GM12878 (cell line): ENCODE results near the gene SLC29A1. TPM values are rescaled to one million over a fixed set of nuclear protein-coding genes. Genes with fewer than 3 reads are reported as not detected.
A peak's percentile ranks its signal among the peaks of the same experiment; 100 is the strongest.

Source experiments
- ATAC-seq: fragments of 200-7000 bp; cut with Tn5 transposase; 3 replicates; pipeline ENCODE4 v1.9.1; 2020; ENCODE audit warnings: mild to moderate bottlenecking, moderate library complexity
- BruUV-seq: library from RNA; stranded (reverse); fragments of 400-500 nt; replicated peaks from 2 replicates; lab custom pipeline; 2021; lab: Mats Ljungman, UMichigan
- CTCF ChIA-PET: fragments of 300-600 bp; sonication (Branson Sonifier 250); formaldehyde crosslinking; extraction: SDS; loops from one replicate; lab custom pipeline; 2021; ENCODE audit warnings: inconsistent platforms; lab: Yijun Ruan, JAX
- POLR2A ChIA-PET: fragments of 350-600 bp; formaldehyde crosslinking; extraction: SDS; loops from one replicate; lab custom pipeline; 2021; ENCODE audit warnings: inconsistent platforms; lab: Charles Lee
- RAD21 ChIA-PET: fragments of 300-600 bp; sonication (Branson Sonifier 250); formaldehyde crosslinking; loops from one replicate; lab custom pipeline; 2023; ENCODE audit warnings: antibody characterized with exemption; ENCODE audit not compliant: unreplicated experiment; lab: Charles Lee
- SMC1A ChIA-PET: fragments of 300-600 bp; sonication (Branson Sonifier 250); formaldehyde crosslinking; loops from one replicate; lab custom pipeline; 2023; ENCODE audit not compliant: unreplicated experiment, uncharacterized antibody; lab: Charles Lee
- DNase-seq: peaks from one replicate; pipeline ENCODE4 v3.0.0-alpha.2; 2011; ENCODE audit warnings: low read depth, low spot score
- FAIRE-seq: peaks from 3 replicates; lab custom pipeline; 2011; peaks lifted over from hg19 to GRCh38; lab: Jason Lieb, UNC
- H2AFZ ChIP-seq: 2 replicates; pipeline ENCODE4 v1.6.0; 2011; ENCODE audit warnings: low read depth, low read length, control low read depth; ENCODE audit not compliant: control insufficient read depth
- H3K27ac ChIP-seq: 2 replicates; pipeline ENCODE4 v1.5.1; 2011; ENCODE audit warnings: control low read depth; ENCODE audit not compliant: control insufficient read depth, insufficient read depth
- H3K27me3 ChIP-seq, 2 experiments: replicated peaks in 1 of 2; 2 replicates each; pipeline versions ENCODE4 v1.6.0 to v1.6.1; 2011; ENCODE audit warnings: low read length in 1 of 2; ENCODE audit not compliant: control insufficient read depth in 2 of 2, insufficient read depth in 2 of 2
- H3K36me3 ChIP-seq, 2 experiments: 2 replicates each; pipeline ENCODE4 v1.5.1; 2011; ENCODE audit warnings: low read length in 1 of 2; ENCODE audit not compliant: control insufficient read depth in 2 of 2, insufficient read depth in 2 of 2
- H3K4me1 ChIP-seq: 2 replicates; pipeline ENCODE4 v1.6.1; 2011; ENCODE audit warnings: mild to moderate bottlenecking, low read length, moderate library complexity, mixed read lengths; ENCODE audit not compliant: control insufficient read depth, insufficient read depth
- H3K4me2 ChIP-seq: 2 replicates; pipeline ENCODE4 v1.6.0; 2011; ENCODE audit warnings: control low read depth; ENCODE audit not compliant: control insufficient read depth, insufficient read depth
- H3K4me3 ChIP-seq: fragments of 200-600 bp; sonication (generic); 2 replicates; pipeline ENCODE4 v1.5.1; 2016
- H3K79me2 ChIP-seq: 2 replicates; pipeline ENCODE4 v1.6.0; 2011; ENCODE audit warnings: low read length; ENCODE audit not compliant: control insufficient read depth, insufficient read depth
- H3K9ac ChIP-seq: 2 replicates; pipeline ENCODE4 v1.8.0; 2011; ENCODE audit warnings: low read length, control low read depth, mixed read lengths; ENCODE audit not compliant: control insufficient read depth, insufficient read depth
- H3K9me3 ChIP-seq: replicated peaks from 3 replicates; pipeline ENCODE4 v1.5.1; 2011; ENCODE audit warnings: mild to moderate bottlenecking, low read length; ENCODE audit not compliant: control insufficient read depth, insufficient read depth
- H4K20me1 ChIP-seq: 2 replicates; pipeline ENCODE4 v1.6.0; 2011; ENCODE audit not compliant: control insufficient read depth, insufficient read depth
- BACH1 ChIP-seq: fragments of 450-650 bp; IDR thresholded peaks from 2 replicates; pipeline ENCODE4 v1.6.1; 2017; ENCODE audit warnings: mild to moderate bottlenecking, borderline replicate concordance
- CBX3 ChIP-seq: fragments of 200-600 bp; sonication (generic); IDR thresholded peaks from 2 replicates; pipeline ENCODE4 v1.6.1; 2016; ENCODE audit warnings: low read depth, borderline replicate concordance
- CHD2 ChIP-seq: IDR thresholded peaks from 2 replicates; pipeline ENCODE4 v1.6.1; 2011; ENCODE audit warnings: low read depth, low read length, improper control_type of control experiment, borderline replicate concordance
- EED ChIP-seq: sonication (generic); IDR thresholded peaks from 2 replicates; pipeline ENCODE4 v1.6.1; 2016; ENCODE audit warnings: antibody characterized with exemption, low read depth
- ESRRA ChIP-seq: IDR thresholded peaks from 2 replicates; pipeline ENCODE4 v1.6.1; 2012; ENCODE audit warnings: mild to moderate bottlenecking, low read length, improper control_type of control experiment
- HDGF ChIP-seq: fragments of 450-650 bp; IDR thresholded peaks from 2 replicates; pipeline ENCODE4 v1.6.1; 2016; ENCODE audit warnings: antibody characterized with exemption
- IKZF2 ChIP-seq, 2 experiments: fragments of 450-650 bp; IDR thresholded peaks; 2 replicates each; pipeline ENCODE4 v1.6.1; 2017; ENCODE audit warnings: mild to moderate bottlenecking in 2 of 2, moderate library complexity in 2 of 2
- MEF2B ChIP-seq: fragments of 450-650 bp; IDR thresholded peaks from 2 replicates; pipeline ENCODE4 v1.6.1; 2018; ENCODE audit warnings: mild to moderate bottlenecking, moderate library complexity; ENCODE audit not compliant: partially characterized antibody, poor library complexity, severe bottlenecking
- MXI1 ChIP-seq: fragments of 150-350 bp; IDR thresholded peaks from 2 replicates; pipeline ENCODE4 v1.6.1; 2011; ENCODE audit warnings: low read depth, mild to moderate bottlenecking, inconsistent platforms, low read length, improper control_type of control experiment
- NFYB ChIP-seq: IDR thresholded peaks from 2 replicates; pipeline ENCODE4 v1.6.1; 2011; ENCODE audit warnings: low read depth, mild to moderate bottlenecking, low read length, improper control_type of control experiment, moderate library complexity; ENCODE audit not compliant: insufficient read depth
- NKRF ChIP-seq: fragments of 450-650 bp; conservative IDR thresholded peaks from 2 replicates; pipeline ENCODE4 v1.6.1; 2017; ENCODE audit warnings: mild to moderate bottlenecking, moderate library complexity
- NR2C2 ChIP-seq: IDR thresholded peaks from 2 replicates; pipeline ENCODE4 v1.6.1; 2011; ENCODE audit warnings: borderline replicate concordance, low read depth; ENCODE audit not compliant: control insufficient read depth, insufficient read length
- RELA ChIP-seq: fragments of 450-650 bp; IDR thresholded peaks from 2 replicates; pipeline ENCODE4 v1.8.0; 2014; ENCODE audit warnings: borderline replicate concordance; ENCODE audit not compliant: partially characterized antibody
- RELB ChIP-seq: fragments of 450-650 bp; IDR thresholded peaks from 2 replicates; pipeline ENCODE4 v1.6.1; 2017; ENCODE audit warnings: low read depth, mild to moderate bottlenecking, moderate library complexity
- RUNX3 ChIP-seq: IDR thresholded peaks from 2 replicates; pipeline ENCODE4 v1.6.1; 2012; ENCODE audit warnings: low read length, inconsistent platforms
- SMAD1 ChIP-seq: fragments of 450-650 bp; IDR thresholded peaks from 2 replicates; pipeline ENCODE4 v1.6.1; 2018; ENCODE audit warnings: mild to moderate bottlenecking, low read depth; ENCODE audit not compliant: partially characterized antibody
- SMAD5 ChIP-seq: IDR thresholded peaks from 2 replicates; pipeline ENCODE4 v1.6.1; 2016; ENCODE audit warnings: antibody characterized with exemption, low read depth
- SMC3 ChIP-seq: IDR thresholded peaks from 2 replicates; pipeline ENCODE4 v1.6.1; 2011; ENCODE audit warnings: low read length, improper control_type of control experiment, borderline replicate concordance
- STAT3 ChIP-seq: IDR thresholded peaks from 2 replicates; pipeline ENCODE4 v1.6.1; 2011; ENCODE audit warnings: low read depth, low read length, improper control_type of control experiment
- TCF7 ChIP-seq: IDR thresholded peaks from 2 replicates; pipeline ENCODE4 v1.6.1; 2014; ENCODE audit warnings: antibody characterized with exemption, borderline replicate concordance
- YY1 ChIP-seq: IDR thresholded peaks from 2 replicates; pipeline ENCODE4 v1.6.1; 2011; ENCODE audit warnings: low read depth, mild to moderate bottlenecking, low read length
- WGBS: methylation state at CpG from one replicate; pipeline ENCODE4 v1.1.6; 2016; ENCODE audit warnings: low lambda C conversion rate; ENCODE audit not compliant: insufficient replicate concordance, insufficient coverage; ENCODE audit errors: missing lambda C conversion rate; 5-methylcytosine and 5-hydroxymethylcytosine counted together
- in situ Hi-C: fragments of 300-500 bp; cut with MboI; formaldehyde crosslinking; loops from 9 replicates; pipeline ENCODE4 v1.14.3; 2018; ENCODE audit warnings: mixed read lengths
- intact Hi-C: fragments of 100-400 bp; cut with micrococcal nuclease; formaldehyde crosslinking; loops from one replicate; pipeline ENCODE4 v1.14.2; 2022; ENCODE audit not compliant: unreplicated experiment
- polyA plus RNA-seq, 11 experiments: library from polyadenylated mRNA; depleted of rRNA in 4 of 11; unstranded in 6 of 11; stranded (reverse) in 5 of 11; fragments of >200 nt; fragmentation: Nextera tagmentation in 4 of 11; fragmentation: Illumina TruSeq in 1 of 11; extraction: Ambion mirVana in 4 of 11; extraction: Trizol in 1 of 11; gene quantifications; 1 replicate in 1 of 11; 2 replicates in 10 of 11; pipeline versions ENCODE4 v1.2.1 to v1.2.3, GENCODE V29; 2011 to 2016; ENCODE audit warnings: inconsistent platforms in 2 of 11, missing spikeins in 2 of 11, low read depth in 1 of 11
- total RNA-seq, 4 experiments: library from RNA; depleted of rRNA in 3 of 4; stranded (reverse); fragments of >200 nt in 3 of 4; fragmentation: Illumina TruSeq in 1 of 4; extraction: Trizol in 1 of 4; gene quantifications; 2 replicates each; pipeline versions ENCODE4 v1.2.1 to v1.2.3, GENCODE V29; 2013 to 2021

Gene SLC29A1
- total and polyA plus RNA-seq, 10 of the 15 experiments (the other 5 are each of a cell fraction or from before 2014, with no cell fraction given) = 10.0 to 132 (median 93.4) TPM

GRCh38 chr6:44220913-44221290 is 2.5 kb upstream of the SLC29A1 start (continued):
- TF ChIP-seq NFYB = no peak
- TF ChIP-seq SMAD1 = no peak
- TF ChIP-seq SMAD5 = no peak
- no peak for TF ChIP-seq NKRF
- no peak for TF ChIP-seq CBX3
- no peak for TF ChIP-seq TCF7
- no peak for TF ChIP-seq RUNX3
- TF ChIP-seq BACH1 = no peak

GRCh38 chr6:44221291-44221960 is 2.0 kb upstream of the SLC29A1 start:
- Histone ChIP-seq H3K79me2 (peaks cover 27% of the 10 kb centered on the region), H3K4me2 (no peak overlapping the region), H3K4me1 (peaks cover 45% of the 10 kb centered on the region), H3K27ac (peak overlapping the region; percentile 15), H4K20me1 (no peaks in the 10 kb centered on the region), H2AFZ (peak overlapping the region; percentile 40), H3K4me3 (no peak overlapping the region), H3K27me3 (no peaks in the 10 kb centered on the region), H3K9ac (no peak overlapping the region), H3K9me3 (no peaks in the 10 kb centered on the region), H3K36me3 (no peaks in the 10 kb centered on the region)
- POLR2A ChIA-PET = interaction anchor here (0.6 to 7.0 kb wide), 7 partner anchors 15 to 121 kb away, joined by 3 to 63 read pairs (median 4); partner anchors contain the start of gene HSP90AB1
- FAIRE-seq (peak; percentile 88), DNase-seq (no peak), ATAC-seq (peak; percentile 68)
- BruUV-seq = no TSS peak
- RAD21 ChIA-PET = interaction anchor here (0.6 to 2.5 kb wide), 10 partner anchors 14 to 57 kb away, joined by 3 to 11 read pairs (median 4); no protein-coding TSS in a partner anchor
- intact Hi-C loops (loop anchor here (1.0 kb wide), 1 partner anchor 25 kb away; no protein-coding TSS in a partner anchor), in situ Hi-C loops (no loop called here)
- SMC1A ChIA-PET = interaction anchor here (1.2 to 2.2 kb wide), 6 partner anchors 21 to 45 kb away, joined by 4 to 6 read pairs (median 6); no protein-coding TSS in a partner anchor
- WGBS = 11% methylated on average over 4 of the region's 4 CpGs
- CTCF ChIA-PET = interaction anchor here (0.5 to 5.9 kb wide), 19 partner anchors 8 to 105 kb away, joined by 3 to 95 read pairs (median 3); partner anchors contain the start of gene HSP90AB1
- TF ChIP-seq EED = peak; percentile 35; the same call in 1 of the 2 replicates
- TF ChIP-seq ESRRA = no peak
- peak; percentile 52; the same call in 1 of the 2 replicates for TF ChIP-seq SMC3
- peak; percentile 94 for TF ChIP-seq MXI1
- TF ChIP-seq IKZF2 (IDR thresholded peaks at IDR 0.05) = peak; percentile 32 to 43; a peak in 2 of 4 replicates
- no peak for TF ChIP-seq NR2C2
- TF ChIP-seq RELA = peak; percentile 19
- 0 out of 2 replicates have a peak, but pooled peaks have one; percentile 40 for TF ChIP-seq CHD2
- TF ChIP-seq STAT3 = no peak
- peak; percentile 50; the same call in 1 of the 2 replicates for TF ChIP-seq YY1
- TF ChIP-seq MEF2B = peak; percentile 41
- TF ChIP-seq HDGF = 0 out of 2 replicates have a peak, but pooled peaks have one; percentile 89
- TF ChIP-seq RELB = peak; percentile 54; the same call in 1 of the 2 replicates
